WERI-Rb-1 (cell line): Measurements from ENCODE around the gene EVI5.
"Not testable (repeated sequence)": the region's sequence is repeated elsewhere in the genome, so short reads cannot be mapped to it uniquely, and the experiment has no call there.

ENCODE experiments used
- DNase-seq: peaks from one replicate; pipeline ENCODE4 v3.0.0-alpha.2; 2020
- H3K27ac ChIP-seq: fragments of 250-450 bp; sonication (Bioruptor Pico); 2 replicates; pipeline ENCODE4 v1.5.1; 2020; ENCODE audit warnings: mild to moderate bottlenecking, moderate library complexity
- H3K27me3 ChIP-seq: fragments of 250-450 bp; sonication (Bioruptor Pico); 2 replicates; pipeline ENCODE4 v1.5.1; 2021; ENCODE audit warnings: mild to moderate bottlenecking, low read depth, moderate library complexity; ENCODE audit not compliant: insufficient read depth, severe bottlenecking
- H3K36me3 ChIP-seq: fragments of 250-450 bp; sonication (Bioruptor Pico); 2 replicates; pipeline ENCODE4 v1.5.1; 2020; ENCODE audit warnings: mild to moderate bottlenecking, moderate library complexity
- H3K4me3 ChIP-seq: 2 replicates; pipeline ENCODE4 v1.5.1; 2011; ENCODE audit warnings: low read depth, mild to moderate bottlenecking, control low read depth, low read length
- H3K9me3 ChIP-seq: fragments of 250-450 bp; sonication (Bioruptor Pico); 2 replicates; pipeline ENCODE4 v1.5.1; 2021; ENCODE audit warnings: mild to moderate bottlenecking, moderate library complexity; ENCODE audit not compliant: severe bottlenecking
- CTCF ChIP-seq: IDR thresholded peaks from 2 replicates; pipeline ENCODE4 v1.5.1; 2011; ENCODE audit warnings: low read depth, mild to moderate bottlenecking, control low read depth, inconsistent platforms, low read length

The EVI5 gene

GRCh38 chr1:92585831-92586230, 199.1 kb downstream of the EVI5 start:
- no peak overlapping the region for H3K4me3 ChIP-seq
- H3K27me3 ChIP-seq, result no peaks in the 10 kb centered on the region
- no peak for TF ChIP-seq CTCF
- no peak overlapping the region for H3K27ac ChIP-seq
- no peaks in the 10 kb centered on the region for H3K36me3 ChIP-seq
- H3K9me3 ChIP-seq, result no peaks in the 10 kb centered on the region
- no peak for DNase-seq

GRCh38 chr1:92584810-92585209, 200.1 kb downstream of the EVI5 start:
- not testable (repeated sequence) for H3K36me3 ChIP-seq, H3K27ac ChIP-seq, DNase-seq, H3K9me3 ChIP-seq, H3K27me3 ChIP-seq, H3K4me3 ChIP-seq

- no peaks in the 10 kb centered on the region for H3K27me3 ChIP-seq
- no peak overlapping the region for H3K4me3 ChIP-seq
- TF ChIP-seq CTCF, result no peak
- H3K27ac ChIP-seq, result no peak overlapping the region
- H3K36me3 ChIP-seq, result no peaks in the 10 kb centered on the region
- no peaks in the 10 kb centered on the region for H3K9me3 ChIP-seq
- no peak for DNase-seq
These were observed 200.8 kb downstream of the EVI5 start for GRCh38 chr1:92583821-92584760.

- Histone ChIP-seq H3K27me3 (no peaks in the 10 kb centered on the region), H3K27ac (no peak overlapping the region), H3K4me3 (no peak overlapping the region), H3K9me3 (no peaks in the 10 kb centered on the region), H3K36me3 (no peaks in the 10 kb centered on the region)
- DNase-seq, result no peak
- TF ChIP-seq CTCF, result no peak
These were observed 207.5 kb downstream of the EVI5 start for GRCh38 chr1:92577261-92577895.

GRCh38 chr1:92575123-92575522, 209.8 kb downstream of the EVI5 start:
- DNase-seq, result no peak
- H3K27me3 ChIP-seq, result no peaks in the 10 kb centered on the region
- TF ChIP-seq CTCF, result no peak
- H3K36me3 ChIP-seq, result no peaks in the 10 kb centered on the region
- H3K4me3 ChIP-seq, result no peak overlapping the region
- H3K9me3 ChIP-seq, result no peaks in the 10 kb centered on the region
- no peak overlapping the region for H3K27ac ChIP-seq

- H3K27me3 ChIP-seq, result no peaks in the 10 kb centered on the region
- no peak overlapping the region for H3K27ac ChIP-seq
- DNase-seq, result no peak
- no peaks in the 10 kb centered on the region for H3K9me3 ChIP-seq
- H3K36me3 ChIP-seq, result no peaks in the 10 kb centered on the region
- TF ChIP-seq CTCF, result no peak
- no peak overlapping the region for H3K4me3 ChIP-seq
These were observed 212.4 kb downstream of the EVI5 start for GRCh38 chr1:92572520-92572919.
